ENCODE data around the gene NDUFA13. TPM values are rescaled to one million over a fixed set of nuclear protein-coding genes. Genes with fewer than 3 reads are reported as not detected.

The NDUFA13 gene
- total RNA-seq, 1 experiment from 2014 or later = 489 TPM

DNA sequence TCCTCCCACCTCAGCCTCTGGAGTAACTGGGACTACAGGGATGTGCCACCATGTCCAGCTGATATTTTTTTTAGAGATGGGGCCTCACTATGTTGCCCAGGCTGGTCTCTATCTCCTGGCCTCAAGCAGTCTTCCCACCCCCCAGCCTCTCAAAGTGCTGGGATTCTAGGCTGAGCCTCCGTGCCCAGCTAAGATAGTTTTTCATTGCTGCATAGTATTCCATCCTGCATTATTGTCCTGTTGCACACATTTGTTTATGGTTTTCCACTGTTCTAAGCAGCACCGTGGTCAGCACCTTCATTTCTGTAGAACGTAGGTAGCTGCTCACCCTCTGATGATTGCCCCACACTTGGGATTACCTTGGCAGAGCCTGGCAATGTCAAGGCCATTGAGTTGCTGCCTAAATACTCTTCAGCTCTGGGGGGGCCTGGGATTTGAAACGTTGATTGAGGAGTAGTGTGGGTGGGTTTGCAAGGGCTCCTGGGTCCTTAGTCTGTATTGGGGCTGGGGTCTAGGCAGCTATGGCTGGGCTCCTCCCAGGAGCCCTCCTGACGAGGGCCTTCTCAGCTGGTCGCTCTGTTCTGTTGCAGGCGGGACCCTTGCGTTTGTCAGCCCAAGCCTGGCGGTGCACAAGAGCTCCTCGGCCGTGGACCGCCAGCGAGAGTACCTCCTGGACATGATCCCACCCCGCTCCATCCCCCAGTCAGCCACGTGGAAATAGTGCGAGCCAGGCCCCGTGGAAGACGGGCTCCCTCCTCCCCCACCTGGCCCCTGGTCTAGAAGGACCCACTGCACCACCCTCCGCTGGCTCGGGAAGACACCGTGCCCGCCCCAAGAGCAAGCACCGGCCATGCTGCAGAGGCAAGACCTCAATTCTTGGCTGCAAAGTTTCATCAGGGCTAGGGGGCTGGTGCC is 11.0 kb upstream of the NDUFA13 start:
- Histone ChIP-seq H2AFZ (ENCODE audit: low read length) (no peak overlapping the region), H3K4me2 (ENCODE audit: insufficient read depth, insufficient read length, low read length) (no peak overlapping the region), H3K14ac (ENCODE audit: insufficient read depth, low read length) (no peak overlapping the region), H4K8ac (replicated peaks; ENCODE audit: insufficient read length, low read depth, low read length) (no peak overlapping the region), H3K18ac (ENCODE audit: insufficient read length, low read depth, low read length) (no peak overlapping the region), H2AK5ac (ENCODE audit: insufficient read length, low read length) (no peak overlapping the region), H2BK15ac (ENCODE audit: low read depth, low read length) (no peak overlapping the region), H4K20me1 (ENCODE audit: control insufficient read depth, insufficient read depth, insufficient read length) (no peaks in the 10 kb centered on the region), H3K27ac (ENCODE audit: insufficient read length, low read depth, low read length) (no peak overlapping the region), H4K5ac (ENCODE audit: insufficient read length, low read depth, low read length) (no peak overlapping the region), H2BK120ac (ENCODE audit: low read depth, low read length, poor library complexity, severe bottlenecking) (no peak overlapping the region), H3K79me2 (ENCODE audit: insufficient read depth, low read length) (no peaks in the 10 kb centered on the region), H2BK20ac (ENCODE audit: low read depth, low read length, poor library complexity, severe bottlenecking) (no peak overlapping the region), H3K4me1 (ENCODE audit: insufficient read depth, low read length) (no peaks in the 10 kb centered on the region), H2BK12ac (ENCODE audit: insufficient read length, low read depth, low read length) (no peak overlapping the region), H3K9me3 (ENCODE audit: control insufficient read depth, low read depth, low read length) (no peaks in the 10 kb centered on the region), H3K79me1 (ENCODE audit: insufficient read depth, low read depth, low read length, poor library complexity, severe bottlenecking) (no peaks in the 10 kb centered on the region), H3K23ac (ENCODE audit: insufficient read length, low read depth, low read length) (no peak overlapping the region), H3T11ph (ENCODE audit: low read length) (no peak overlapping the region), H3K23me2 (ENCODE audit: insufficient read length, low read depth, low read length, poor library complexity, severe bottlenecking) (no peaks in the 10 kb centered on the region), H3K9ac (ENCODE audit: extremely low read depth, insufficient read length, low read length) (no peak overlapping the region), H3K56ac (ENCODE audit: insufficient read length, low read depth, low read length) (no peak overlapping the region), H4K91ac (ENCODE audit: insufficient read length, low read depth, low read length) (no peak overlapping the region), H3K4ac (ENCODE audit: low read depth, low read length) (no peak overlapping the region), H2BK5ac (ENCODE audit: insufficient read length, low read length) (no peak overlapping the region), H3K27me3 (ENCODE audit: insufficient read depth, low read length) (no peaks in the 10 kb centered on the region)
- no peak for DNase-seq
- H3K27ac Mint-ChIP-seq = no peak overlapping the region; a peak in 1 of 7 replicates
- WGBS (ENCODE audit: extremely low coverage, insufficient read length, low lambda C conversion rate) = no CpG with 5 or more reads among the region's 23 CpGs
- peaks cover 36 to 77% (median 71%) of the 10 kb centered on the region in 3 experiments for H3K36me3 Mint-ChIP-seq (ENCODE audit: insufficient read depth in 1 of 3, low read depth in 3 of 3)
- H3K4me3 Mint-ChIP-seq = no peak overlapping the region
- no peaks in the 10 kb centered on the region; the same call in 1 of the 2 replicates for H3K27me3 Mint-ChIP-seq (ENCODE audit: low read depth)
- peaks cover 0 to 5% of the 10 kb centered on the region in 2 experiments; a peak in 1 of 4 replicates for H3K4me1 Mint-ChIP-seq
- TF ChIP-seq, protein P1, sequence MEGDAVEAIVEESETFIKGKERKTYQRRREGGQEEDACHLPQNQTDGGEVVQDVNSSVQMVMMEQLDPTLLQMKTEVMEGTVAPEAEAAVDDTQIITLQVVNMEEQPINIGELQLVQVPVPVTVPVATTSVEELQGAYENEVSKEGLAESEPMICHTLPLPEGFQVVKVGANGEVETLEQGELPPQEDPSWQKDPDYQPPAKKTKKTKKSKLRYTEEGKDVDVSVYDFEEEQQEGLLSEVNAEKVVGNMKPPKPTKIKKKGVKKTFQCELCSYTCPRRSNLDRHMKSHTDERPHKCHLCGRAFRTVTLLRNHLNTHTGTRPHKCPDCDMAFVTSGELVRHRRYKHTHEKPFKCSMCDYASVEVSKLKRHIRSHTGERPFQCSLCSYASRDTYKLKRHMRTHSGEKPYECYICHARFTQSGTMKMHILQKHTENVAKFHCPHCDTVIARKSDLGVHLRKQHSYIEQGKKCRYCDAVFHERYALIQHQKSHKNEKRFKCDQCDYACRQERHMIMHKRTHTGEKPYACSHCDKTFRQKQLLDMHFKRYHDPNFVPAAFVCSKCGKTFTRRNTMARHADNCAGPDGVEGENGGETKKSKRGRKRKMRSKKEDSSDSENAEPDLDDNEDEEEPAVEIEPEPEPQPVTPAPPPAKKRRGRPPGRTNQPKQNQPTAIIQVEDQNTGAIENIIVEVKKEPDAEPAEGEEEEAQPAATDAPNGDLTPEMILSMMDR (conservative IDR thresholded peaks at IDR 0.05) = no peak
- H3K9me3 Mint-ChIP-seq = no peaks in the 10 kb centered on the region

All from H9 (cell line).